ENCODE results near the gene CTNNBIP1.

DNA sequence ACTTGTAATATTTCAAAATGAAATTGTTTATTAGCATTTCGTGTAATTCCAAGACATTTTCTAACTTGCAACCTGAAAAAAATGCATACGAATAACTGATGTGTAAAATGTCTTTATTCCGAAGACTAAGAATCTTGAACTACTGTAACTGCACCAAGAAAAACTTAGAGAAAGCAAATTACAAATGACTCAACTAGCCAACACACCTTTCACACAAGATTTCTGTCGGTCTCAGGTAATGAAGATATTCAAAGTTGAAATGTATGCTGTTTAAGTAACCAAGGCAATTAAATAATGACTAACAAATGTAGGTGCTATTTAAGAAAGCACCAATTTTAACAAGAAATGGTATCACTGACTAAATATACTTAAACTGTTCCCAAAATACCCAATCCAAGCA, 88.4 kb downstream of the CTNNBIP1 start:
- no peak for TF ChIP-seq FOXP2 (optimal IDR thresholded peaks at IDR 0.05; ENCODE audit: borderline replicate concordance, extremely low read depth, extremely low read length, insufficient read depth)
- no peak for TF ChIP-seq SIN3A (IDR thresholded peaks at IDR 0.05; ENCODE audit: borderline replicate concordance, insufficient read depth, low read length)
- TF ChIP-seq, protein P1, sequence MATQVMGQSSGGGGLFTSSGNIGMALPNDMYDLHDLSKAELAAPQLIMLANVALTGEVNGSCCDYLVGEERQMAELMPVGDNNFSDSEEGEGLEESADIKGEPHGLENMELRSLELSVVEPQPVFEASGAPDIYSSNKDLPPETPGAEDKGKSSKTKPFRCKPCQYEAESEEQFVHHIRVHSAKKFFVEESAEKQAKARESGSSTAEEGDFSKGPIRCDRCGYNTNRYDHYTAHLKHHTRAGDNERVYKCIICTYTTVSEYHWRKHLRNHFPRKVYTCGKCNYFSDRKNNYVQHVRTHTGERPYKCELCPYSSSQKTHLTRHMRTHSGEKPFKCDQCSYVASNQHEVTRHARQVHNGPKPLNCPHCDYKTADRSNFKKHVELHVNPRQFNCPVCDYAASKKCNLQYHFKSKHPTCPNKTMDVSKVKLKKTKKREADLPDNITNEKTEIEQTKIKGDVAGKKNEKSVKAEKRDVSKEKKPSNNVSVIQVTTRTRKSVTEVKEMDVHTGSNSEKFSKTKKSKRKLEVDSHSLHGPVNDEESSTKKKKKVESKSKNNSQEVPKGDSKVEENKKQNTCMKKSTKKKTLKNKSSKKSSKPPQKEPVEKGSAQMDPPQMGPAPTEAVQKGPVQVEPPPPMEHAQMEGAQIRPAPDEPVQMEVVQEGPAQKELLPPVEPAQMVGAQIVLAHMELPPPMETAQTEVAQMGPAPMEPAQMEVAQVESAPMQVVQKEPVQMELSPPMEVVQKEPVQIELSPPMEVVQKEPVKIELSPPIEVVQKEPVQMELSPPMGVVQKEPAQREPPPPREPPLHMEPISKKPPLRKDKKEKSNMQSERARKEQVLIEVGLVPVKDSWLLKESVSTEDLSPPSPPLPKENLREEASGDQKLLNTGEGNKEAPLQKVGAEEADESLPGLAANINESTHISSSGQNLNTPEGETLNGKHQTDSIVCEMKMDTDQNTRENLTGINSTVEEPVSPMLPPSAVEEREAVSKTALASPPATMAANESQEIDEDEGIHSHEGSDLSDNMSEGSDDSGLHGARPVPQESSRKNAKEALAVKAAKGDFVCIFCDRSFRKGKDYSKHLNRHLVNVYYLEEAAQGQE (IDR thresholded peaks at IDR 0.05; ENCODE audit: insufficient read depth in 1 of 2, low read depth in 2 of 2, low read length in 2 of 2) = no peak
- TF ChIP-seq TAF1 (IDR thresholded peaks at IDR 0.05; ENCODE audit: borderline replicate concordance, insufficient read depth, low read length) = no peak
- TF ChIP-seq POLR2AphosphoS5 (IDR thresholded peaks at IDR 0.05; ENCODE audit: low read depth, low read length) = no peak
